Measurements from ENCODE around the gene HMGXB3. TPM values are rescaled to one million over a fixed set of nuclear protein-coding genes. Genes with fewer than 3 reads are reported as not detected.
A peak's percentile ranks its signal among the peaks of the same experiment; 100 is the strongest.

HMGXB3 gene
- total and polyA plus RNA-seq, 2 of the 13 experiments (the other 11 are each of a cell fraction or from before 2014, with no cell fraction given), result 18.8 to 23.8 TPM

- no TSS peak for BruUV-seq (replicated peaks)
- in situ Hi-C loops (cut with HindIII; ENCODE audit: extremely low pct_ligation_motif_present, low pct_unique_long_range_greater_than_20kb), result loop anchor here (25.0 kb wide), 1 partner anchor 344 kb away; no protein-coding TSS in a partner anchor
- no peaks in the 10 kb centered on the region for H3K79me2 ChIP-seq (ENCODE audit: insufficient read depth, low read length)
- no peak overlapping the region for H3K4me2 ChIP-seq (ENCODE audit: low read depth, low read length)
- no peaks in the 10 kb centered on the region for H3K27me3 ChIP-seq (ENCODE audit: control insufficient read depth in 1 of 2, insufficient read depth in 2 of 2, low read length in 2 of 2)
- no peak for ATAC-seq
- POLR2A ChIA-PET, result interaction anchor here (2.5 kb wide), 1 partner anchor 21 kb away, joined by 8 read pairs; the partner anchor contains the start of gene SLC26A2
- WGBS (ENCODE audit: low lambda C conversion rate), result 98% methylated on average over 3 of the region's 3 CpGs
- DNase-seq (ENCODE audit: low spot score), result no peak
- no peak overlapping the region for H3K27ac ChIP-seq (ENCODE audit: extremely low read length, insufficient read depth, low read length)
- H4K20me1 ChIP-seq (ENCODE audit: insufficient read depth, low read length), result no peaks in the 10 kb centered on the region
- no peak overlapping the region for H3K4me3 ChIP-seq (replicated peaks in 1 of 3; ENCODE audit: insufficient read depth in 1 of 3, low read depth in 2 of 3, low read length in 3 of 3)
- H3K4me1 ChIP-seq (ENCODE audit: insufficient read depth, low read length), result peaks cover 54% of the 10 kb centered on the region
- no peak overlapping the region for H2AFZ ChIP-seq (ENCODE audit: low read length)
- CTCF ChIA-PET (ENCODE audit: low intra/inter-chr PET ratio, low total read pairs), result no interaction called here
- TF ChIP-seq KAT7 (CRISPR knock-in tag; IDR thresholded peaks at IDR 0.05; ENCODE audit: borderline replicate concordance), result no peak
- TF ChIP-seq RARG (CRISPR knock-in tag; IDR thresholded peaks at IDR 0.05; ENCODE audit: low read depth), result no peak
- TF ChIP-seq, protein P1, sequence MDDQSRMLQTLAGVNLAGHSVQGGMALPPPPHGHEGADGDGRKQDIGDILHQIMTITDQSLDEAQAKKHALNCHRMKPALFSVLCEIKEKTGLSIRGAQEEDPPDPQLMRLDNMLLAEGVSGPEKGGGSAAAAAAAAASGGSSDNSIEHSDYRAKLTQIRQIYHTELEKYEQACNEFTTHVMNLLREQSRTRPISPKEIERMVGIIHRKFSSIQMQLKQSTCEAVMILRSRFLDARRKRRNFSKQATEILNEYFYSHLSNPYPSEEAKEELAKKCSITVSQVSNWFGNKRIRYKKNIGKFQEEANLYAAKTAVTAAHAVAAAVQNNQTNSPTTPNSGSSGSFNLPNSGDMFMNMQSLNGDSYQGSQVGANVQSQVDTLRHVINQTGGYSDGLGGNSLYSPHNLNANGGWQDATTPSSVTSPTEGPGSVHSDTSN (CRISPR knock-in tag; IDR thresholded peaks at IDR 0.05; ENCODE audit: borderline replicate concordance), result no peak
- no peak for TF ChIP-seq ZNF883 (CRISPR knock-in tag; IDR thresholded peaks at IDR 0.05; ENCODE audit: not compliant biosample characterization)
- TF ChIP-seq ZSCAN20 (CRISPR knock-in tag; IDR thresholded peaks at IDR 0.05; ENCODE audit: borderline replicate concordance), result no peak
- no peak for FAIRE-seq
- no peak overlapping the region for H3K9ac ChIP-seq (ENCODE audit: insufficient read depth, low read depth, low read length)
- H3K36me3 ChIP-seq (replicated peaks in 1 of 2; ENCODE audit: control insufficient read depth in 1 of 2, insufficient read depth in 2 of 2, low read length in 2 of 2), result no peaks in the 10 kb centered on the region
- no peaks in the 10 kb centered on the region for H3K9me3 ChIP-seq (ENCODE audit: low read length)
- intact Hi-C loops (cut with micrococcal nuclease; ENCODE audit: unreplicated experiment), result no loop called here
Measured at GRCh38 chr5:149981206-149981605, 19.3 kb upstream of the HMGXB3 start.

- no peaks in the 10 kb centered on the region for H4K20me1 ChIP-seq (ENCODE audit: insufficient read depth, low read length)
Measured at GRCh38 chr5:149982505-149982904, 18.0 kb upstream of the HMGXB3 start.

More at GRCh38 chr5:149982505-149982904, 18.0 kb upstream of the HMGXB3 start:
- CTCF ChIA-PET (ENCODE audit: low intra/inter-chr PET ratio, low total read pairs), result no interaction called here
- in situ Hi-C loops (cut with HindIII; ENCODE audit: extremely low pct_ligation_motif_present, low pct_unique_long_range_greater_than_20kb) (loop anchor here (25.0 kb wide), 1 partner anchor 345 kb away; no protein-coding TSS in a partner anchor), intact Hi-C loops (cut with micrococcal nuclease; ENCODE audit: unreplicated experiment) (no loop called here)
- DNase-seq (ENCODE audit: low spot score) (no peak), ATAC-seq (no peak), FAIRE-seq (no peak)
- Histone ChIP-seq H3K36me3 (replicated peaks in 1 of 2; ENCODE audit: control insufficient read depth in 1 of 2, insufficient read depth in 2 of 2, low read length in 2 of 2) (no peaks in the 10 kb centered on the region), H3K27ac (ENCODE audit: extremely low read length, insufficient read depth, low read length) (no peak overlapping the region), H3K79me2 (ENCODE audit: insufficient read depth, low read length) (no peaks in the 10 kb centered on the region), H3K4me3 (replicated peaks in 1 of 3; ENCODE audit: insufficient read depth in 1 of 3, low read depth in 2 of 3, low read length in 3 of 3) (no peak overlapping the region), H3K4me2 (ENCODE audit: low read depth, low read length) (no peak overlapping the region), H3K9ac (ENCODE audit: insufficient read depth, low read depth, low read length) (no peak overlapping the region), H3K9me3 (ENCODE audit: low read length) (no peaks in the 10 kb centered on the region), H3K4me1 (ENCODE audit: insufficient read depth, low read length) (peaks cover 49% of the 10 kb centered on the region), H2AFZ (ENCODE audit: low read length) (no peak overlapping the region), H3K27me3 (ENCODE audit: control insufficient read depth in 1 of 2, insufficient read depth in 2 of 2, low read length in 2 of 2) (no peaks in the 10 kb centered on the region)
- TF ChIP-seq MAFK (conservative IDR thresholded peaks at IDR 0.05 in 1 of 2, IDR thresholded peaks at IDR 0.05 in 1 of 2; ENCODE audit: low read length in 2 of 2) (peak; percentile 78 to 79), MAFF (IDR thresholded peaks at IDR 0.05; ENCODE audit: low read depth, low read length) (peak; percentile 82), ZNF749 (CRISPR knock-in tag; IDR thresholded peaks at IDR 0.05; ENCODE audit: borderline replicate concordance) (no peak), CCAR2 (optimal IDR thresholded peaks at IDR 0.05; ENCODE audit: low read depth, low read length) (no peak)
- BruUV-seq (replicated peaks), result no TSS peak
- POLR2A ChIA-PET, result interaction anchor here (2.5 kb wide), 1 partner anchor 22 kb away, joined by 8 read pairs; the partner anchor contains the start of gene SLC26A2
